Nephron (organoid): Measurements from ENCODE around the gene AFDN.

Experiments used
- H3K27ac Mint-ChIP-seq, 3 experiments: 2 replicates each; pipeline ENCODE4 v1.8.0; 2020; ENCODE audit warnings: mixed read lengths in 3 of 3, mild to moderate bottlenecking in 2 of 3, moderate library complexity in 1 of 3
- H3K27me3 Mint-ChIP-seq: 2 replicates; pipeline ENCODE4 v1.8.0; 2021; ENCODE audit warnings: low read depth, mild to moderate bottlenecking, moderate library complexity, mixed read lengths
- H3K36me3 Mint-ChIP-seq: 2 replicates; pipeline ENCODE4 v1.8.0; 2020; ENCODE audit warnings: low read depth, mixed read lengths
- H3K4me1 Mint-ChIP-seq: 2 replicates; pipeline ENCODE4 v1.8.0; 2020; ENCODE audit warnings: mixed read lengths
- H3K4me3 Mint-ChIP-seq, 3 experiments: 2 replicates each; pipeline ENCODE4 v1.8.0; 2020; ENCODE audit warnings: mild to moderate bottlenecking in 3 of 3, mixed read lengths in 3 of 3, moderate library complexity in 2 of 3
- H3K9me3 Mint-ChIP-seq: 2 replicates; pipeline ENCODE4 v1.8.0; 2020; ENCODE audit warnings: mixed read lengths
- CTCF ChIP-seq, 3 experiments: fragments of 200-600 bp; sonication (generic); IDR thresholded peaks; one replicate each; pipeline ENCODE4 v1.5.0; 2021; ENCODE audit warnings: antibody characterized with exemption in 3 of 3; ENCODE audit not compliant: unreplicated experiment in 3 of 3

Gene AFDN

GRCh38 chr6:167794161-167795157 is 32.3 kb upstream of the AFDN start:
- peaks cover 11% of the 10 kb centered on the region for H3K4me1 Mint-ChIP-seq
- H3K36me3 Mint-ChIP-seq = no peaks in the 10 kb centered on the region

GRCh38 chr6:167795321-167795811 is 31.3 kb upstream of the AFDN start:
- Mint-ChIP-seq H3K36me3 (no peaks in the 10 kb centered on the region), H3K27ac (no peak overlapping the region), H3K9me3 (no peaks in the 10 kb centered on the region), H3K27me3 (peaks cover 30% of the 10 kb centered on the region), H3K4me3 (no peak overlapping the region), H3K4me1 (peaks cover 15% of the 10 kb centered on the region)
- TF ChIP-seq CTCF (IDR thresholded peaks at IDR 0.05; ENCODE audit: unreplicated experiment in 3 of 3) = no peak

More at GRCh38 chr6:167794161-167795157, 32.3 kb upstream of the AFDN start:
- Mint-ChIP-seq H3K9me3 (no peaks in the 10 kb centered on the region), H3K27me3 (peaks cover 29% of the 10 kb centered on the region), H3K27ac (no peak overlapping the region), H3K4me3 (no peak overlapping the region)
- no peak for TF ChIP-seq CTCF (IDR thresholded peaks at IDR 0.05; ENCODE audit: unreplicated experiment in 3 of 3)

GRCh38 chr6:167795874-167796191 is 30.9 kb upstream of the AFDN start:
- Mint-ChIP-seq H3K27ac (no peak overlapping the region), H3K4me1 (peaks cover 15% of the 10 kb centered on the region), H3K9me3 (no peaks in the 10 kb centered on the region), H3K27me3 (peaks cover 29% of the 10 kb centered on the region), H3K4me3 (no peak overlapping the region), H3K36me3 (no peaks in the 10 kb centered on the region)
- no peak for TF ChIP-seq CTCF (IDR thresholded peaks at IDR 0.05; ENCODE audit: unreplicated experiment in 3 of 3)

GRCh38 chr6:167796192-167796981 is 30.3 kb upstream of the AFDN start:
- Mint-ChIP-seq H3K4me1 (peaks cover 15% of the 10 kb centered on the region), H3K27me3 (peaks cover 30% of the 10 kb centered on the region), H3K9me3 (no peaks in the 10 kb centered on the region), H3K36me3 (no peaks in the 10 kb centered on the region), H3K27ac (no peak overlapping the region), H3K4me3 (no peak overlapping the region)
- no peak for TF ChIP-seq CTCF (IDR thresholded peaks at IDR 0.05; ENCODE audit: unreplicated experiment in 3 of 3)

GRCh38 chr6:167797011-167797471 is 29.7 kb upstream of the AFDN start:
- no peaks in the 10 kb centered on the region for H3K36me3 Mint-ChIP-seq
- peaks cover 28% of the 10 kb centered on the region for H3K27me3 Mint-ChIP-seq
- H3K4me3 Mint-ChIP-seq = no peak overlapping the region
- no peaks in the 10 kb centered on the region for H3K9me3 Mint-ChIP-seq
- TF ChIP-seq CTCF (IDR thresholded peaks at IDR 0.05; ENCODE audit: unreplicated experiment in 3 of 3) = no peak
- peaks cover 15% of the 10 kb centered on the region for H3K4me1 Mint-ChIP-seq
- no peak overlapping the region for H3K27ac Mint-ChIP-seq
